GM13976 (cell line): ENCODE measurements around the gene ARFGAP2.
"Not testable (repeated sequence)": the region's sequence is repeated elsewhere in the genome, so short reads cannot be mapped to it uniquely, and the experiment has no call there.

Experiments
- DNase-seq: peaks from one replicate; pipeline ENCODE4 v3.0.0; 2012; ENCODE audit warnings: low spot score
- in situ Hi-C: fragments of 300-500 bp; cut with MboI; formaldehyde crosslinking; loops from one replicate; pipeline ENCODE4 v1.12.0; 2022; ENCODE audit warnings: low sequenced_read_pairs, mixed read lengths, inconsistent platforms; ENCODE audit not compliant: unreplicated experiment
- TF ChIP-seq, protein P1 (sequence below): IDR thresholded peaks from 2 replicates; pipeline ENCODE4 v1.5.1; 2012; ENCODE audit warnings: borderline replicate concordance, mild to moderate bottlenecking; ENCODE audit not compliant: insufficient read depth; ENCODE audit errors: extremely low read depth, missing control alignments, control extremely low read depth

ARFGAP2 gene

DNA sequence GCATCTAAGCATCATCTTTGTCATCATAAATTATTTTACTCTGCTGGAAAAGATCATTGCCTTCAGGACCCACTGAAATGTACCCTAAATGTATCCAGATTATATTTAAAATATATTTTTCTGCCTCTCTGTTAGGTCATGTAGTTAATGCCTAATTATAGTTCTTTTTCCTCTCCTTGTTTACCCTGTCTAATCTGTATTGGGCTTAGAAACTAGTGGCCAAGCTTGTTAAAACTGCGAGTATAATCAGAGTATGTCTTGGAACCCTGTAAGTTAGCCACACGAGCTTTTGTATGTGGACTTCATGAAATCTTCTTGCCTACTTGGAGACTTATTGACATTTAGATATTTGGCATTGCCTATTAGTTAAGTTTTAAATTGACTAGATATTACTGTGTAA, 55.6 kb downstream of the ARFGAP2 start:
- no peak for DNase-seq
- in situ Hi-C loops = no loop called here
- TF ChIP-seq, protein P1, sequence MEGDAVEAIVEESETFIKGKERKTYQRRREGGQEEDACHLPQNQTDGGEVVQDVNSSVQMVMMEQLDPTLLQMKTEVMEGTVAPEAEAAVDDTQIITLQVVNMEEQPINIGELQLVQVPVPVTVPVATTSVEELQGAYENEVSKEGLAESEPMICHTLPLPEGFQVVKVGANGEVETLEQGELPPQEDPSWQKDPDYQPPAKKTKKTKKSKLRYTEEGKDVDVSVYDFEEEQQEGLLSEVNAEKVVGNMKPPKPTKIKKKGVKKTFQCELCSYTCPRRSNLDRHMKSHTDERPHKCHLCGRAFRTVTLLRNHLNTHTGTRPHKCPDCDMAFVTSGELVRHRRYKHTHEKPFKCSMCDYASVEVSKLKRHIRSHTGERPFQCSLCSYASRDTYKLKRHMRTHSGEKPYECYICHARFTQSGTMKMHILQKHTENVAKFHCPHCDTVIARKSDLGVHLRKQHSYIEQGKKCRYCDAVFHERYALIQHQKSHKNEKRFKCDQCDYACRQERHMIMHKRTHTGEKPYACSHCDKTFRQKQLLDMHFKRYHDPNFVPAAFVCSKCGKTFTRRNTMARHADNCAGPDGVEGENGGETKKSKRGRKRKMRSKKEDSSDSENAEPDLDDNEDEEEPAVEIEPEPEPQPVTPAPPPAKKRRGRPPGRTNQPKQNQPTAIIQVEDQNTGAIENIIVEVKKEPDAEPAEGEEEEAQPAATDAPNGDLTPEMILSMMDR = no peak

DNA sequence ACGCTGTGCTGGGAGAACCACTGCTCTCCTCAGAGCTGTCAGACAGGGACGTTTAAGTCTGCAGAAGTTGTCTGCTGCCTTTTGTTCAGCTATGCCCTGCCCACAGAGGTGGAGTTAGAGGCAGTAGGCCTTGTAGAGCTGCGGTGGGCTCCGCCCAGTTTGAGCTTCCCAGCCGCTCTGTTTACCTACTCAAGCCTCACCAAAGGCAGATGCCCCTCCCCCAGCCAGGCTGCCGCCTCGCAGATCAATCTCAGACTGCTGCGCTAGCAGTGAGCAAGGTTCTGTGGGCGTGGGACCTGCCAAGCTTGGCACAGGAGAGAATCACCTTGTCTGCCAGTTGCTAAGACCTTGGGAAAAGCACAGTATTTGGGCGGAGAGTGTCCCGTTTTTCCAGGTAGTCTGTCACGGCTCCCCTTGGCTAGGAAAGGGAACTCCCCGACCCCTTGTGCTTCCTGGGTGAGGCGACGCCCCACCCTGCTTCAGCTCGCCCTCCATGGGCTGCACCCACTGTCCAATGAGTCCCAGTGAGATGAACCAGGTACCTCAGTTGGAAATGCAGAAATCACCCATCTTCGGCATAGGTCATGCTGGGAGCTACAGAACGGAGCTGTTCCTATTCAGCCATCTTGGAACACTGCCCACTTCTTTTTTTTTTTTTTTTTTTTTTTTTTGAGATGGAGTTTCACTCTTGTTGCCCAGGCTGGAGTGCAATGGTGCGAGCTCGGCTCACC, 57.6 kb downstream of the ARFGAP2 start:
- DNase-seq, in situ Hi-C loops: not testable (repeated sequence)
